Measurements from ENCODE around the gene ATXN1. TPM values are rescaled to one million over a fixed set of nuclear protein-coding genes. Genes with fewer than 3 reads are reported as not detected.

ATXN1 gene
- total RNA-seq, 2 donors from 2014 or later, result 41.0 to 115 TPM

- H3K27me3 Mint-ChIP-seq, result no peaks in the 10 kb centered on the region
- no peaks in the 10 kb centered on the region for H3K9me3 Mint-ChIP-seq
- peaks cover 46% of the 10 kb centered on the region for H3K36me3 Mint-ChIP-seq (ENCODE audit: low read depth)
- ATAC-seq (replicated peaks), result no peak
- peak overlapping the region; percentile 83 for H3K4me3 Mint-ChIP-seq
- peak overlapping the region; percentile 89 for H3K27ac Mint-ChIP-seq
- peaks cover 53% of the 10 kb centered on the region for H3K4me1 Mint-ChIP-seq
These were observed 74.2 kb downstream of the ATXN1 start for GRCh38 chr6:16687045-16687444.

- peak overlapping the region; percentile 89 for H3K27ac Mint-ChIP-seq
- no peaks in the 10 kb centered on the region for H3K27me3 Mint-ChIP-seq
- peaks cover 47% of the 10 kb centered on the region for H3K4me1 Mint-ChIP-seq
- peak overlapping the region; percentile 72 for H3K4me3 Mint-ChIP-seq
- ATAC-seq (replicated peaks), result peak; percentile 77
- no peaks in the 10 kb centered on the region for H3K9me3 Mint-ChIP-seq
- peaks cover 54% of the 10 kb centered on the region for H3K36me3 Mint-ChIP-seq (ENCODE audit: low read depth)
These were observed 76.2 kb downstream of the ATXN1 start for GRCh38 chr6:16684896-16685554.

DNA sequence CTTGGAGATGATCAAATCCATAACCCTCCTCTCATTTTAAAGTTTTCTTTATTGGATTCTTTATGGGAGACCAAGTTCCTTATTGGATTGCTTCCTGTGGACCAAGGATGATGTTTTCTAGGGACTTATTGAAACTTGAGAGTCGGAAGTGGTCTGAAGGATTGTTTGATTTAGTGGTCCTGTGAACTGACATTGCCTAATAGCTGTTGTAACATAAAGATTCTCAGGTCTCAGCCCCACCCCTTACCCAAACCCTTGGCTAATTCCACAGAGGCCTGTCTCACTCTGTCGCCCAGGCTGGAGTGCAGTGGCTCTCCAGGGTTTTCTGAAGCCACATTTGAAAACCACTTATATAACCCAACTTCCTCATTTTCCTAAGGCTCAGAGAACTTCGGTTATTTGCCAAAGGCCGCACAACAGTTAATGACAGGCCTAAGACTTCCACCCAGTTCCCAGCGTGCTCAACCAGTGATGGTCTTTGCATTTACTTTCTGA, 77.0 kb downstream of the ATXN1 start:
- no peak for ATAC-seq (replicated peaks)
- Mint-ChIP-seq H3K36me3 (ENCODE audit: low read depth) (peaks cover 53% of the 10 kb centered on the region), H3K4me3 (peak overlapping the region; percentile 48), H3K9me3 (no peaks in the 10 kb centered on the region), H3K27ac (peak overlapping the region; percentile 89), H3K27me3 (no peaks in the 10 kb centered on the region), H3K4me1 (peaks cover 45% of the 10 kb centered on the region)

GRCh38 chr6:16683641-16684194, 77.5 kb downstream of the ATXN1 start:
- peak; percentile 41 for ATAC-seq (replicated peaks)
- Mint-ChIP-seq H3K9me3 (no peaks in the 10 kb centered on the region), H3K36me3 (ENCODE audit: low read depth) (peaks cover 52% of the 10 kb centered on the region), H3K27me3 (no peaks in the 10 kb centered on the region), H3K4me1 (peaks cover 40% of the 10 kb centered on the region), H3K4me3 (peak overlapping the region; percentile 48), H3K27ac (peak overlapping the region; percentile 89)

DNA sequence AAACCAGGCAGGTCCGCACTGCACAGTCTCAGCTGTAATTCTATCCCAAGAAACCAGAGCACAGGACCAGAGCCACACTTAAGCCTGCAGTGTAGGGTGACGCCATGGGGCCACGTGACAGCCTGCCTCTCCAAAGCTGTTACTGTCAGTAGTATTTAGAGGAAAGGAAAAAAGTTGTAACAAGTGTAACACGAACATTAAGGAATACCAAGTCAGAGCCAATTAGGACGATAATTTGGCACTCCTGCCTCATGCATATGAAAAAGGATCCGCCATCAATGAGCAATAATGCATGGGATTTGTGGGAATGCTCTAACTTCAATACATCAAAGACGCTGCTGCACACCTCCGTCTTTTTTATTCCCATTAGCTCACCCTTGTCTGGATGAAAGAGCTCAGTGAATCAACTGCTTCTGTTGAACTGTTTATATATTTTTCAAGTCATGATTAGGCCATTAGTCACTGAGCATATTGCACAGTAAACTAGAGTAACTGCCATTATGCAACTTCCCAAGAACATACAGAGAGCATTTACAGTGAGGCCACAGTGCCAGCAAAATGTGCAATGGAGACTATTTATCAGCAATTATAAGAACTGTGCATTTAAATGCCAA, 79.9 kb downstream of the ATXN1 start:
- Mint-ChIP-seq H3K4me1 (peaks cover 32% of the 10 kb centered on the region), H3K9me3 (no peaks in the 10 kb centered on the region), H3K27me3 (no peaks in the 10 kb centered on the region), H3K36me3 (ENCODE audit: low read depth) (peaks cover 52% of the 10 kb centered on the region), H3K27ac (peak overlapping the region; percentile 36), H3K4me3 (peak overlapping the region; percentile 7)
- peak; percentile 28 for ATAC-seq (replicated peaks)

DNA sequence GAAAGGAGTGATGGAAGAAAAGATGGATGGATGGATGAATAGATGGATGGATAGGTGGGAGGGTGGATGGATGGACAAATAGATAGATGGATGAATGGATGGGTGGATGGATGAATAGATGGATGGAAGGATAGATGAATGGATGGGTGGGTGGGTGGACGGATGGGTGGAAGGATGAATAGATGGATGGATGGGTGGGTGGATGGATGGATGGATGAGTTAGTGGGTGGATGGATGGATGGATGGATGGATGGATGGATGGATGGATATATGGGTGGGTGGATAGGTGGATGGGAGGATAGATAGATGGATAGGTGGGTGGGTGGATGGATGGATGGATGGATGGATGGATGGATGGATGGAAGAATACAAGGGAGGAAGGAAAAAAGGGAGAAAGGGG, 82.2 kb downstream of the ATXN1 start:
- Mint-ChIP-seq H3K4me1 (peaks cover 31% of the 10 kb centered on the region), H3K4me3 (no peak overlapping the region)
- no peak for ATAC-seq (replicated peaks)

DNA sequence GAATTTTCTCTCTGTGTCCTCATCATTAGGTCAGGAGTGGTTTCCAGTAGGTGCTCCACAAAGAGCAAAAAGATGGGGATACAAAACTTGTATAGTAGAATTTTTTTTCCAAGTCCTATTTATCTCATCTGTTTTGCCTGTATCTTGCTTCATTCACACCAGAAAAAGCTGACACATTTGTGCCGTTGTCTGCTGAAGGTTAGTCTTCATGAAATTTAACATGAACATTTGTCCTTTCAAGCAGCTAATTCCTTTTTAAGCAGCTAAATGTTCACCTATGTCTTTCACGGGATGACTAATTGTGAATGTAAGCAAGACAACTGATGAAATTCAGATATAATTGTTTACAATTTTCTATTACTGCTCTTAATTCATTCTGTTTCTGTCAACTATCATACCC, 83.8 kb downstream of the ATXN1 start:
- Mint-ChIP-seq H3K27ac (peak overlapping the region; percentile 69), H3K36me3 (ENCODE audit: low read depth) (peaks cover 42% of the 10 kb centered on the region), H3K27me3 (no peaks in the 10 kb centered on the region), H3K9me3 (no peaks in the 10 kb centered on the region), H3K4me3 (no peak overlapping the region), H3K4me1 (peaks cover 33% of the 10 kb centered on the region)
- ATAC-seq (replicated peaks), result no peak

More for the DNA sequence above, 82.2 kb downstream of the ATXN1 start:
- H3K27me3 Mint-ChIP-seq, result no peaks in the 10 kb centered on the region
- peaks cover 58% of the 10 kb centered on the region for H3K36me3 Mint-ChIP-seq (ENCODE audit: low read depth)
- H3K27ac Mint-ChIP-seq, result no peak overlapping the region
- H3K9me3 Mint-ChIP-seq, result no peaks in the 10 kb centered on the region

DNA sequence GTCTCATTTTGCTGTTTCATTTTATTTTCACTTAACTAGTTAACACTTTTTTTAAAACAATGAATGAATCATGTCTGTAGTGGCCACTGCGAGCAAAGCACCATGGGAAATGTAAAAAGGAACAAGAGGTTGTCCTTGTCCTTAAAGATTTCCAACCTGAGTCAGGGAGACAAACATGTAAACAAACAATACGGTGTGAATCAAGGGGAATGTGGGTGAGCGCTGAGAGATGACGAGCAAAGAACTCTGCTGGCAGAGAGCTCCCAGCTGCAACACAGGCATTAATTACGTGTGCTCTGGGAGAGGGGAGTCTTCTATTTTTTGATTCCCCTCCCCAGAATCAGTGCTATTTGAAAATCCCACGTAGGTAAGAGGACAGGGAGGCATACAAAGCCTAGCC, 84.3 kb downstream of the ATXN1 start:
- H3K4me3 Mint-ChIP-seq, result peak overlapping the region; percentile 42
- H3K9me3 Mint-ChIP-seq, result no peaks in the 10 kb centered on the region
- H3K27me3 Mint-ChIP-seq, result no peaks in the 10 kb centered on the region
- H3K4me1 Mint-ChIP-seq, result peaks cover 38% of the 10 kb centered on the region
- H3K36me3 Mint-ChIP-seq (ENCODE audit: low read depth), result peaks cover 37% of the 10 kb centered on the region
- H3K27ac Mint-ChIP-seq, result peak overlapping the region; percentile 69
- no peak for ATAC-seq (replicated peaks)

GRCh38 chr6:16676376-16676775, 84.9 kb downstream of the ATXN1 start:
- Mint-ChIP-seq H3K27ac (peak overlapping the region; percentile 69), H3K27me3 (no peaks in the 10 kb centered on the region), H3K9me3 (no peaks in the 10 kb centered on the region), H3K4me1 (peaks cover 33% of the 10 kb centered on the region), H3K36me3 (ENCODE audit: low read depth) (peaks cover 31% of the 10 kb centered on the region), H3K4me3 (peak overlapping the region; percentile 42)
- no peak for ATAC-seq (replicated peaks)

- H3K27me3 Mint-ChIP-seq, result no peaks in the 10 kb centered on the region
- H3K4me1 Mint-ChIP-seq, result peaks cover 44% of the 10 kb centered on the region
- H3K4me3 Mint-ChIP-seq, result peak overlapping the region; percentile 27
- no peak for ATAC-seq (replicated peaks)
- peaks cover 27% of the 10 kb centered on the region for H3K36me3 Mint-ChIP-seq (ENCODE audit: low read depth)
- H3K27ac Mint-ChIP-seq, result no peak overlapping the region
- H3K9me3 Mint-ChIP-seq, result no peaks in the 10 kb centered on the region
These were observed 86.4 kb downstream of the ATXN1 start for GRCh38 chr6:16674801-16675392.

DNA sequence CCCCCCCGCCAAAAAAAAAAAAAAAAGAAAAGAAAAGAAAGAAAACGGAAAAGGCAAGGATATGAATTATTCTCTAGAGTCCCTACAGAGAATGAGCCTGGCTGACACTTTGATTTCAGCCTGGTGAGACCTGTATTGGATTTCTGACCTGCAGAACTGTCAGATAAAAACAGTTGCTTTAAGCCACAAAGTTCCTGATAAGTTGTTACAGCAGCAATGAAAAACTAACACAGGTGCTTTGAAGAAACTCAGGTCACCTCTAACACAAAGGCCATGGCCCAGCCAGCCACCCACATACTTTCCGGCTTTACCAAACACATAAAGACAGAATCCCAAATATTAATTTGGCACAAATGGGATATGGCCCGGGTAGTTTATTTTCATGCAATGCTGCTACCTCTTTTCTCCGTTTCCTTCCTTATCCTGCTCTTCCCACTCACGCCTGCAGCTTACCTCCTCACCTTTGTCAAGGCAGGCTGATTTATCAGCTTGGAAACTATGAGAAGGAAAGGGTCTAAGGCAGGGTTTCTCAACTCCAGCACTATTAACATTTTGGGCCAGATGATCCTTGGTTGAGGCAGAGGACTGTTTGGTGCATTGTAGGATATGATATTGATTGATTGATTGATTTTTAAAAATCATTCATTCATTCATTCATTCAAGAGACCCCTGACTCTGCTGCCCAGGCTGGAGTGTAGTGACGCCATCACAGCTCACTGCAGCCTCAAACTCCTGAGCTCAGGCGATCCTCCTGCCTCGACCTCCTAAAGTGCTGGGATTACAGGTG, 88.1 kb downstream of the ATXN1 start:
- peak overlapping the region; percentile 6 for H3K4me3 Mint-ChIP-seq
- no peak for ATAC-seq (replicated peaks)
- H3K36me3 Mint-ChIP-seq (ENCODE audit: low read depth), result peaks cover 28% of the 10 kb centered on the region
- H3K27me3 Mint-ChIP-seq, result no peaks in the 10 kb centered on the region
- peaks cover 56% of the 10 kb centered on the region for H3K4me1 Mint-ChIP-seq
- H3K9me3 Mint-ChIP-seq, result peaks cover 3% of the 10 kb centered on the region
- H3K27ac Mint-ChIP-seq, result no peak overlapping the region

GRCh38 chr6:16671302-16672289, 89.7 kb downstream of the ATXN1 start:
- Mint-ChIP-seq H3K4me3 (peak overlapping the region; percentile 77), H3K27me3 (no peaks in the 10 kb centered on the region), H3K36me3 (ENCODE audit: low read depth) (peaks cover 35% of the 10 kb centered on the region), H3K27ac (peak overlapping the region; percentile 94), H3K9me3 (peaks cover 3% of the 10 kb centered on the region), H3K4me1 (peaks cover 54% of the 10 kb centered on the region)
- no peak for ATAC-seq (replicated peaks)

- Mint-ChIP-seq H3K4me1 (peaks cover 56% of the 10 kb centered on the region), H3K27ac (peak overlapping the region; percentile 94), H3K27me3 (no peaks in the 10 kb centered on the region), H3K9me3 (peaks cover 3% of the 10 kb centered on the region), H3K4me3 (peak overlapping the region; percentile 77), H3K36me3 (ENCODE audit: low read depth) (peaks cover 38% of the 10 kb centered on the region)
- ATAC-seq (replicated peaks), result peak; percentile 64
These were observed 90.6 kb downstream of the ATXN1 start for GRCh38 chr6:16670617-16671051.
